ENCODE results near the gene EPHB3.

DNA sequence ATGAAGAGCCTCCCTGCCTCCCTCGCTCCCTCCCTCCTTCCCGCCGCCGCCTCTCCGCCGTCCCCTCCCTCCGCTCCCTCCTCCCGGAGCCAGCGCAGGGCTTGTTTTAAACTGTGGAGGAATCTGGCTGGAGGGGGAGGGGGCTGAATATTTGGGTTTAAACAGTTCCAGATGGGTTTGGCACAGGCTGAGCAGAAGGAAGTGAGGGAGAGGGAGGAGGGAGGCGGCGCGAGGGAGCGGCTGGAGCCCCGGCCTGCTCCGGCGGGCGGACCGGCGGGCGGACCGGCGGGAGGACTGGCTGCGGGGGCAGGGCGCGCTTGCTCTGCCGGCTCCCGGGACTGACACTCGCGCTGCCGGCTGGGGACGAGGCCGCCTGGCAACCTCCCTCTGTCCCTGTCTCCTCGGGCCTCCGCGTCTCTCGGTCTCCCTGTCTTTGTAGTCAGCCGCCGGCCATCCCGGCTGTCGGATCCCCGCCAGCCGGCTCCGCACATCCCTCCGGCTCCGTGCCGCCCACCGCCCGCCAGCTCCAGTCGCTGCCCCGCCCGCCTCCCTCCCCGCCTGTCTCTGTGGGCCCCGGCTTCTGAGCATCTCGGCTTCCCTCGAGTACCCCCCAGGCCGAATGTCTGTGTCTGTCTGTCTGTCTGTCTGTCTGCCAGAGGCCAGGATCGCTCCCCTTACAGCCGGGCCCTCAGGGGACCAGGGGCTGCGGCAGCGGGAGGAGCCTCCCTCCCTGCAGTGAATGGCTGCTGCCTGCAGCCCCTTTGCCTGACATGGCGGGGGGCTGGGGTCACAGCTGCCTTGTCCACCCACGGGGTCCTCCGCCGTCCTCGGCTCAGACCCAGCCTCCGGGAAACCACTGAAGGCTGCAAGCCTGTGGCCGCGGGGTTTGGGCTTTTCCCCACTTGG is 7.6 kb downstream of the EPHB3 start:
- TF ChIP-seq POLR2AphosphoS5 (IDR thresholded peaks at IDR 0.05; ENCODE audit: insufficient read depth, low read depth, low read length): no peak
- no peak for TF ChIP-seq POLR2A (IDR thresholded peaks at IDR 0.05; ENCODE audit: low read depth, low read length)
- TF ChIP-seq, protein P1, sequence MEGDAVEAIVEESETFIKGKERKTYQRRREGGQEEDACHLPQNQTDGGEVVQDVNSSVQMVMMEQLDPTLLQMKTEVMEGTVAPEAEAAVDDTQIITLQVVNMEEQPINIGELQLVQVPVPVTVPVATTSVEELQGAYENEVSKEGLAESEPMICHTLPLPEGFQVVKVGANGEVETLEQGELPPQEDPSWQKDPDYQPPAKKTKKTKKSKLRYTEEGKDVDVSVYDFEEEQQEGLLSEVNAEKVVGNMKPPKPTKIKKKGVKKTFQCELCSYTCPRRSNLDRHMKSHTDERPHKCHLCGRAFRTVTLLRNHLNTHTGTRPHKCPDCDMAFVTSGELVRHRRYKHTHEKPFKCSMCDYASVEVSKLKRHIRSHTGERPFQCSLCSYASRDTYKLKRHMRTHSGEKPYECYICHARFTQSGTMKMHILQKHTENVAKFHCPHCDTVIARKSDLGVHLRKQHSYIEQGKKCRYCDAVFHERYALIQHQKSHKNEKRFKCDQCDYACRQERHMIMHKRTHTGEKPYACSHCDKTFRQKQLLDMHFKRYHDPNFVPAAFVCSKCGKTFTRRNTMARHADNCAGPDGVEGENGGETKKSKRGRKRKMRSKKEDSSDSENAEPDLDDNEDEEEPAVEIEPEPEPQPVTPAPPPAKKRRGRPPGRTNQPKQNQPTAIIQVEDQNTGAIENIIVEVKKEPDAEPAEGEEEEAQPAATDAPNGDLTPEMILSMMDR (IDR thresholded peaks at IDR 0.05; ENCODE audit: extremely low read depth in 1 of 2, insufficient read depth in 1 of 2, low read depth in 1 of 2, low read length in 2 of 2): no peak
- no peak for TF ChIP-seq MAX (IDR thresholded peaks at IDR 0.05; ENCODE audit: insufficient read depth, insufficient read length)
- TF ChIP-seq EZH2 (IDR thresholded peaks at IDR 0.05; ENCODE audit: borderline replicate concordance, low read depth, low read length, severe bottlenecking): peak; percentile 86
- TF ChIP-seq JUN (IDR thresholded peaks at IDR 0.05; ENCODE audit: borderline replicate concordance, insufficient read depth, insufficient read length, low read depth): no peak
- TF ChIP-seq FOS (IDR thresholded peaks at IDR 0.05; ENCODE audit: borderline replicate concordance, insufficient read depth, low read length): no peak
- no peak for TF ChIP-seq MYC (IDR thresholded peaks at IDR 0.05; ENCODE audit: low read depth, low read length)
- no peak for TF ChIP-seq GATA2 (IDR thresholded peaks at IDR 0.05; ENCODE audit: insufficient read depth, insufficient read length, low read depth, low read length)

Data from endothelial cell of umbilical vein (primary cell).